NCI-H2081 treated with DMSO at 0.1 percent for 48 hours (cell line): ENCODE measurements around the gene ABLIM2.
"Not testable (repeated sequence)": the region's sequence is repeated elsewhere in the genome, so short reads cannot be mapped to it uniquely, and the experiment has no call there.

Source experiments
- DNase-seq: peaks from one replicate; lab custom pipeline; 2025; lab: John Stamatoyannopoulos, UW

The ABLIM2 gene

DNA sequence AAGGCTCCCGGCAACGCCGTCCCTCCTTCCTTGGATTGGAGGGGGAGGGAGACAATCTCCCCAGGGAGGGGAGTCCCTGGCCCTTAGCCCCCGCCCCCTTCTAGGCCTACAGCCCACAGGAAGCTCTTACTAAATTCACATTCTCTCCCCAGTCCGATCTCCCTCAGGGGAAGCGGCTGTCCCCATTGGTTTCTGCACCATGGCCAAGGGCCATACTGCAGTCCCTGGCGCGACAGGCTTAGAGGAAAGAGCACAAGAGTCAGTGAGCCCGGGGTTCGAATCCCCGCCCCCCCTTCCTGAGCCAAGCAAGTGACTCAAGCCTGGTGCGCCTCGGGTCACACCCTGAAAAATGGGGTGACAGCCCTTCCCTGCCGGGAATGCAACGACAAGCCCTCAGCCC lies 1.1 kb downstream of the ABLIM2 start:
- no peak for DNase-seq

DNA sequence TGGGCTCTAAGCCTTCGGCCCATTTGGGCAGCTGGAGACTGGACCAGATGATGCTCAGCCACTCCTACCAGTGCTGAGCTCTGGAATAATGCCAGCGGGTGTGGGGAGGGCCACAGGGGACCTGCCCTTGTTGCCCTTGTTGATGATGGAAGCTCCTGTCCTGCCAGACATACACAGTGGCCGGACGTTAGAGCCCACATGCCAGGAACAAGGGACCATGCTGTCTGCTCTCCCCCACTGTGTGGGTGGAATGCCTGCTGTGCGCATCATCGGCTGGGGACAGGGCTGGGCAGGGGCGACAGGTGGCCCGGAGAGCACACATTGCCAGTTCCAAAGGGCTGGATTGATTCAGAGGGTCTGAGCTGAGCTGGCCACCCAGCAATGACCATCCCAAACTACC lies 2.0 kb downstream of the ABLIM2 start:
- no peak for DNase-seq

- no peak for DNase-seq
Observed at GRCh38 chr4:8155660-8156421, 2.8 kb downstream of the ABLIM2 start.

GRCh38 chr4:8155048-8155447 lies 3.6 kb downstream of the ABLIM2 start:
- DNase-seq: no peak

GRCh38 chr4:8153441-8153840 lies 5.2 kb downstream of the ABLIM2 start:
- DNase-seq: no peak

- DNase-seq: no peak
Observed at GRCh38 chr4:8152865-8153257, 5.8 kb downstream of the ABLIM2 start.

GRCh38 chr4:8152090-8152864 lies 6.3 kb downstream of the ABLIM2 start:
- no peak for DNase-seq

- DNase-seq: no peak
Observed at GRCh38 chr4:8151165-8151650, 7.4 kb downstream of the ABLIM2 start.

DNA sequence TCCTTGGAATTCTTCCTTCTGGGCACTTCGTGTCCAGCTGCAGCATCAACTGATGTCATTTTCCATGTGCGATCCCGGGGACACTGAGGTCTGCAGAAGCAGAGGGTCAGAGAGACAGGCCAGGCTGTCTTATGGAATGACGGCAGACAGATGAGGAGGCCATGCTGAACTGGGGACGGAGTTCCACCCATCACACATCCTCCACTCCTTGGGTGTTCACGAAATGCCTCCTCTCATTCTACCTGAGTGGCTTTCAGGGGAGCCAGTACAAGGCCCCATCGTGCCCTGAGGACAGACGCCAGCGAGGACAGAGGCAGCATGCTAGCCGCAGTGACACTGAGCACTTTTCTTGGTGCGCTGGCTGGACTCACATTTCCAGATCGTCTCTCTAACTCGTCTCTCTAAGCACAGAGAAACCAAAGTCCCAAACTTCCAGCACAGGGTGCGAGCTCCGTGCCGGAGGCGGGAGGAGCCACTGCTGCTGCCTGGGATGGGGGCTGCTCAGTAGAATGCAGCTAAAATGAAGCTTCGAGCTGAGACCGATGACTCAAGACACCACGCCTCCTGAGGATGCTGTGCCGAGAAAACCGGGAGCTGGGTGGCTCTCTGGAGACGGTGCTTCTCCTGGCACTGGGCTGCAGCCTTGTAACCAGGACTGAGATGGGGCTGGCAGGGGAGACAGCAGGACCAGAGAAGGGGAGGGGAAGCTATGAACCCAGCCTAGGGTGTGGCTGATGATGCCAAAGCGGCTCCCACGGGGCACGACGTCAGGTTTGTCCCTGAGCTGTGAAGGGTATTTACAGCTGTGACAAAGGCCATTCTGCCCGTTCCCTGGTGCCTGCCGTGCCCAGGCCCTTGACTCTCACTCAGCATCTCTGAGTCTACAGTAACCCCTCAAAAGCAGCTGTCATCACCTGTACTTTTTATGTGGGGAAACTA lies 8.2 kb downstream of the ABLIM2 start:
- no peak for DNase-seq

DNA sequence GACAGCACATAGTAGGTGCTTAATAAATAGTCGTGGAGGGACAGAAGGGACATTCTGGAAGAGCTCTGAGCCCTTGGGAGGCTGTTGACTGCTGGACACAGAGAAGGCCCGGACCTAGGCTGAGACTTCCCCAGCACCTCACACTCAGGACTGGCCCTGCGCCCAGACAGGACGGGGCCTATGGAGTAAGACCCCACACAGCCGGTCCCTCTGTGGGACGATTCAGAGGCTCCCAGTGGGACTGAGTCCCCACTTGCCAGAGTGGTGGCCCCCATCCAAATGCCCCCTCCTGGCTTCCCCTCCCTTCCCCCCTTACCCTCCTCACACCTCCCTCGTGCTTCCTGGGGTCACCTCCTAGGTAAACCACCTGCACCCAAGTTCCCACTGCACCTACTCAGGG lies 8.9 kb downstream of the ABLIM2 start:
- DNase-seq: no peak

GRCh38 chr4:8148785-8149435 lies 9.7 kb downstream of the ABLIM2 start:
- no peak for DNase-seq

GRCh38 chr4:8148159-8148558 lies 10.5 kb downstream of the ABLIM2 start:
- DNase-seq: no peak

- no peak for DNase-seq
Observed at GRCh38 chr4:8147231-8147970, 11.2 kb downstream of the ABLIM2 start.

- no peak for DNase-seq
Observed at GRCh38 chr4:8146157-8146556, 12.5 kb downstream of the ABLIM2 start.

DNA sequence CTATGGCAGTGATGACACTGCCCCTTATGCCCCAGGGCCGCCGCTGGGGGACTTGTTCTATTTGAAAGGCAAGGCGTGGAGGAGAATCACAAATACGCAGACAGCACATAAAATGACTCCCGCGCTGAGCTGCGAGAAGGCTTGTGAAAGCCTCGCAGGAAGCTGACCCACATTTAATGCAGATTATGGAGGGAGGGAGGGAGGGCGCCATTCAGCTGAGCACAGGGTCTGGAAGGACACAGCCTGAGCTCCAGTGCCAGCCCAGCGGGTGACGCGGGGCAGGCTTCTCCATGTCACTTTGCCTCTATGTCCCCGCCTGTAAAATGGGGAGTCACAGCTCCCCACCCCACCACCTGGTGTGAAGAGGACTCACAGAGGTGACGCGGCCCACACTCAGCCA lies 14.3 kb downstream of the ABLIM2 start:
- no peak for DNase-seq

DNA sequence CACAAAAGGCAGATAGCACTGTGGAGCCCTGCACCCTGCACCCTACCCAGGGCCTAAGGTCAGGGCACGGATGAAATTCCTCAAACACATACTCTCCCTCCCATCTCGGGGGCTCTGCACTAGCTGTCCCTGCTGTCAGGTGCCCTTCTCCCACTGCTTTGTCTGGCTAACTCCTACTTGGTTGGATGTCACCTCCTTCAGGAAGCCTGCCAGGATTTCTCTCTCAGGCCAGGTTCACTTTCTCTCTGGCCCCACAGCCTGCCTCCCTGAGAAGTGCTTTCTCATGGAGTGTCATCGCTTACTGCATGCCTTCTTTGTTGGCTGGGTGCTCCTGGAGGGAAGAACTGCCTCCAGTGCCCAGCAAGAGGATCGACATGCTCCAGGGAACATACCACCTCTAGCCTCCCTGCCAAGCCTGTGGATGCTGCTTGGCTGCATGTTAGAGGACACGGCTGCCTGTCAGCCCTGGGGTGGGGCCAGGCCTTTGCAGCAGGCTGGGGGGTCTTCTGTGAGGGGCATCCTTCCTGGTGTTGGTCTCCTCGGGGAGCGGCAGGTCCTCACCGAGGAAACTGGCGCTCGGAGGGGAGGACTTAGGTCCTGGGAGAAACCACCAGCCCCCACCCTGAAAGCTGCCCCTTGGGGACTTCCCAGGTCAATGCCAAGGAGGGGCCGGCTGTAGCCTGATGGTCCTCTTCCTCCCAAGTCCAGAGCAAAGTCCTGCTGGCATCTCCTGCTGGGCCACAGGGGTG lies 15.0 kb downstream of the ABLIM2 start:
- no peak for DNase-seq

DNA sequence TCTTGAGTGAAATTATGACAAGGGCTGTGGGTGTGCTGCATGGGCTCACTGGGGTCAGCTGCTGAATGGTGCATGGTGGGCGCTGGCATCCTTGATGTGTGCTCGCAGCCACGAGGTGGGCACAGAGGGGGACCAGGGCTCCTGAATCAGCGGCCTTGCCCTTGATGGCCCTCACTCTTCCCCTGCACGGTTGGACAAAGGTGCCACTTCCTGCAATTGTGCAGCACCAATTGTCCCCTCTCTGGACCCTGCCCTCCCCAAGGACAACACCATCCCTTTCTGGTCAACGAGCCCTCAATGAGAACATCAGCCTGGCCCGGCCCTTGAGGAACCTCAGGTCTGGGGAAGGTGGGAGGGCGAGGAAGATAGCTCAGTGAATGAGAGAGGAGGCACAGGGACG lies 16.1 kb downstream of the ABLIM2 start:
- DNase-seq: no peak

DNA sequence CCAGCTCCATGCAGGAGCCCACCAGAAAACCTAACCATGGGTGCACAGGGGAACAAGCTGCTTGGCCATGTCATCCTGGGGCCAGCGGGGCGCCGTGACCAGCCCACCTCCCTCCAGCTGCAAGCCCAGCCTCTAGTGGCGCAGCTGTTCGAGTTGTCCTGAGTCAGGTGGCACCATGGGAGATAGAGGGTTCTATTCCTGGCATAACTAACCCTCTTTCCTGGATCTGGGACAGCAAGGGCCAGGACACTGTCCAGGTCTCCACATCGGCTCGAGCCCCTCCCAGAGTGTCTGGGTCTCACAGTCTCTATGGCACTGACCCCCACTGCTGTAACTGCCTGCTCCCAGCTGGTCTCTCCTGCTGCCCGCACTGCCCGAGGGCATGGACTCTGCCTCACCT lies 16.7 kb downstream of the ABLIM2 start:
- no peak for DNase-seq

- DNase-seq: no peak
Observed at GRCh38 chr4:8140915-8141314, 17.7 kb downstream of the ABLIM2 start.

DNA sequence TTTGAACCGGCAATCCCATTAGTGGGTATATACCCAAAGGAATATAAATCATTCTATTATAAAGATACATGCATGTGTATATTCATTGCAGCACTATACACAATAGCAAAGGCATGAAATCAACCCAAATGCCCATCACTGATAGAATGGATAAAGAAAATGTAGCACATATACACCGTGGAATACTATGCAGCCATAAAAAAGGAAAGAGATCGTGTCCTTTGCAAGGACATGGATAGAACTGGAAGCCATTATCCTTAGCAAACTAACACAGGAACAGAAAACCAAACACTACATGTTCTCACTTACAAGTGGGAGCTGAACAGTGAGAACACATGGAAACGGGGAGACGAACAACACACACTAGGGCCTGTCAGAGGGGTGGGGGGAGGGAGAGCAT lies 18.9 kb downstream of the ABLIM2 start:
- not testable (repeated sequence) for DNase-seq
